GM12878 (cell line): ENCODE data around the gene SORT1.

Source experiments
- ATF2 ChIP-seq: IDR thresholded peaks from 2 replicates; pipeline ENCODE4 v1.6.1; 2012; ENCODE audit warnings: low read length, inconsistent platforms
- CREB1 ChIP-seq: IDR thresholded peaks from 2 replicates; pipeline ENCODE4 v1.6.1; 2012; ENCODE audit warnings: low read depth, mild to moderate bottlenecking, inconsistent platforms
- CTCF ChIP-seq, 3 experiments: IDR thresholded peaks in 2 of 3; conservative IDR thresholded peaks in 1 of 3; 2 replicates each; pipeline ENCODE4 v1.5.1; 2011; ENCODE audit warnings: low read depth in 3 of 3, low read length in 3 of 3, mild to moderate bottlenecking in 3 of 3, control low read depth in 2 of 3, moderate library complexity in 2 of 3, inconsistent platforms in 1 of 3, mixed read lengths in 1 of 3; ENCODE audit not compliant: control insufficient read depth in 2 of 3, insufficient read depth in 1 of 3; ENCODE audit errors: extremely low read depth in 1 of 3
- HDAC6 ChIP-seq: fragments of 200-600 bp; sonication (generic); IDR thresholded peaks from one replicate; pipeline ENCODE4 v1.8.0; 2017; ENCODE audit warnings: antibody characterized with exemption; ENCODE audit not compliant: unreplicated experiment
- NFYB ChIP-seq: IDR thresholded peaks from 2 replicates; pipeline ENCODE4 v1.6.1; 2011; ENCODE audit warnings: low read depth, mild to moderate bottlenecking, low read length, improper control_type of control experiment, moderate library complexity; ENCODE audit not compliant: insufficient read depth
- POLR2AphosphoS5 ChIP-seq: IDR thresholded peaks from 2 replicates; pipeline ENCODE4 v1.6.1; 2011; ENCODE audit warnings: mild to moderate bottlenecking, low read length, inconsistent platforms

GRCh38 chr1:109266965-109267364, 130.8 kb downstream of the SORT1 start:
- TF ChIP-seq CREB1 (no peak), HDAC6 (no peak), ATF2 (no peak), NFYB (no peak), POLR2AphosphoS5 (no peak), CTCF (IDR thresholded peaks at IDR 0.05 in 2 of 3, conservative IDR thresholded peaks at IDR 0.05 in 1 of 3; ENCODE audit: control insufficient read depth in 2 of 3, extremely low read depth in 1 of 3, insufficient read depth in 1 of 3, low read depth in 3 of 3, low read length in 3 of 3) (no peak)
